PC-9 (cell line): ENCODE data around the gene SCNM1. TPM values are rescaled to one million over a fixed set of nuclear protein-coding genes. Genes with fewer than 3 reads are reported as not detected.

Source experiments
- BruUV-seq: library from RNA; stranded (reverse); fragments of 400-500 nt; replicated peaks from 2 replicates; lab custom pipeline; 2021; lab: Mats Ljungman, UMichigan
- CTCF ChIA-PET: fragments of 300-600 bp; sonication (Branson Sonifier 250); formaldehyde crosslinking; loops from one replicate; lab custom pipeline; 2022; ENCODE audit warnings: antibody characterized with exemption; lab: Charles Lee
- POLR2A ChIA-PET: fragments of 300-600 bp; sonication (Branson Sonifier 250); formaldehyde crosslinking; loops from one replicate; lab custom pipeline; 2022; ENCODE audit warnings: antibody characterized with exemption; ENCODE audit not compliant: unreplicated experiment; lab: Charles Lee
- DNase-seq, 2 experiments: peaks; one replicate each; pipeline versions ENCODE4 v3.0.0 to v3.0.0-alpha.2; 2015 to 2022; ENCODE audit warnings: mixed read lengths in 1 of 2
- H2AFZ ChIP-seq: fragments of 200-600 bp; sonication (generic); 2 replicates; pipeline ENCODE4 v1.8.1; 2017; ENCODE audit warnings: antibody characterized with exemption
- H3F3A ChIP-seq: fragments of 200-600 bp; sonication (generic); 2 replicates; pipeline ENCODE4 v1.8.1; 2017; ENCODE audit warnings: antibody characterized with exemption, mild to moderate bottlenecking, low read depth; ENCODE audit not compliant: insufficient read depth
- H3K27ac ChIP-seq: fragments of 200-600 bp; sonication (generic); 2 replicates; pipeline ENCODE4 v1.6.1; 2016; ENCODE audit warnings: mixed run types
- H3K27me3 ChIP-seq: fragments of 200-600 bp; sonication (generic); 2 replicates; pipeline ENCODE4 v1.6.1; 2016; ENCODE audit warnings: low read depth, mixed run types; ENCODE audit not compliant: insufficient read depth
- H3K36me3 ChIP-seq: fragments of 200-600 bp; sonication (generic); 2 replicates; pipeline ENCODE4 v1.6.1; 2016; ENCODE audit warnings: low read depth, mixed run types
- H3K4me1 ChIP-seq: fragments of 200-600 bp; sonication (generic); replicated peaks from 2 replicates; pipeline ENCODE4 v1.6.1; 2016; ENCODE audit warnings: mixed run types; ENCODE audit not compliant: insufficient read depth
- H3K4me2 ChIP-seq: fragments of 200-600 bp; sonication (generic); 2 replicates; pipeline ENCODE4 v1.6.1; 2017; ENCODE audit warnings: mixed run types
- H3K4me3 ChIP-seq: fragments of 200-600 bp; sonication (generic); 2 replicates; pipeline ENCODE4 v1.6.1; 2016; ENCODE audit warnings: mixed run types
- H3K79me2 ChIP-seq: fragments of 200-600 bp; sonication (generic); 2 replicates; pipeline ENCODE4 v1.6.1; 2017; ENCODE audit warnings: low read depth, mixed run types
- H3K9me2 ChIP-seq: fragments of 200-600 bp; sonication (generic); 2 replicates; pipeline ENCODE4 v1.8.1; 2017; ENCODE audit warnings: mild to moderate bottlenecking; ENCODE audit not compliant: insufficient read depth
- H3K9me3 ChIP-seq: fragments of 200-600 bp; sonication (generic); 2 replicates; pipeline ENCODE4 v1.8.1; 2016; ENCODE audit warnings: low read depth; ENCODE audit not compliant: insufficient read depth
- H4K20me1 ChIP-seq: fragments of 200-600 bp; sonication (generic); 2 replicates; pipeline ENCODE4 v1.8.1; 2017; ENCODE audit not compliant: insufficient read depth
- CTCF ChIP-seq: fragments of 200-600 bp; sonication (generic); conservative IDR thresholded peaks from 2 replicates; pipeline ENCODE4 v1.6.1; 2017; ENCODE audit warnings: mixed run types, antibody characterized with exemption, mild to moderate bottlenecking, moderate library complexity
- EZH2 ChIP-seq: fragments of 200-600 bp; sonication (generic); IDR thresholded peaks from 2 replicates; pipeline ENCODE4 v1.8.0; 2017; ENCODE audit warnings: antibody characterized with exemption, low read depth
- intact Hi-C: fragments of 100-400 bp; cut with micrococcal nuclease; formaldehyde crosslinking; loops from one replicate; pipeline ENCODE4 v1.10.0; 2022; ENCODE audit not compliant: unreplicated experiment
- total RNA-seq: library from RNA; stranded (reverse); gene quantifications from 2 replicates; pipeline ENCODE4 v1.2.3, GENCODE V29; 2021

Gene SCNM1
- total RNA-seq, 1 experiment from 2014 or later, result 47.7 TPM

- no peaks in the 10 kb centered on the region for H3K9me2 ChIP-seq
- H3K4me3 ChIP-seq, result peak within 1 kb of the TSS; percentile 78
- no peak within 1 kb of the TSS for H3K27ac ChIP-seq
- H3F3A ChIP-seq, result no peaks in the 10 kb centered on the region
- H3K4me2 ChIP-seq, result peak within 1 kb of the TSS; percentile 98
- BruUV-seq, result no TSS peak
- CTCF ChIA-PET, result no interaction called here
- no peaks in the 10 kb centered on the region for H3K36me3 ChIP-seq
- H2AFZ ChIP-seq, result peak within 1 kb of the TSS; percentile 91
- intact Hi-C loops, result loop anchor here (1.0 kb wide), 1 partner anchor 19 kb away; the partner anchor contains the start of gene LYSMD1
- no peaks in the 10 kb centered on the region for H4K20me1 ChIP-seq
- H3K4me1 ChIP-seq, result peaks cover 5% of the 10 kb centered on the region
- H3K9me3 ChIP-seq, result no peaks in the 10 kb centered on the region
- POLR2A ChIA-PET, result no interaction called here
- no peaks in the 10 kb centered on the region for H3K79me2 ChIP-seq
- H3K27me3 ChIP-seq, result no peaks in the 10 kb centered on the region
- DNase-seq, result peak; percentile 75 to 94
- TF ChIP-seq CTCF, result no peak
- no peak for TF ChIP-seq EZH2
Observed at GRCh38 chr1:151146412-151147131, 19.4 kb upstream of the SCNM1 start, which contains the start of gene SEMA6C. Gene SEMA6C (minus strand): TSS chr1:151146631. CDS start chr1:151142621, 4,010 bp downstream.

GRCh38 chr1:151147132-151147503 is 18.8 kb upstream of the SCNM1 start:
- TF ChIP-seq CTCF (no peak), EZH2 (no peak)
- peak overlapping the region; percentile 91 for H2AFZ ChIP-seq
- no peaks in the 10 kb centered on the region for H3K79me2 ChIP-seq
- ChIA-PET CTCF (no interaction called here), POLR2A (no interaction called here)
- TSS peak; percentile 66 for BruUV-seq
- no peaks in the 10 kb centered on the region for H3F3A ChIP-seq
- H3K4me2 ChIP-seq, result peak overlapping the region; percentile 98
- no peak overlapping the region for H3K27ac ChIP-seq
- no peaks in the 10 kb centered on the region for H3K36me3 ChIP-seq
- no peaks in the 10 kb centered on the region for H3K9me3 ChIP-seq
- peaks cover 5% of the 10 kb centered on the region for H3K4me1 ChIP-seq
- no peaks in the 10 kb centered on the region for H3K9me2 ChIP-seq
- no peak for DNase-seq
- peak overlapping the region; percentile 78; the same call in 1 of the 2 replicates for H3K4me3 ChIP-seq
- H3K27me3 ChIP-seq, result no peaks in the 10 kb centered on the region
- intact Hi-C loops, result no loop called here
- H4K20me1 ChIP-seq, result no peaks in the 10 kb centered on the region

- Histone ChIP-seq H3K9me2 (no peaks in the 10 kb centered on the region), H3K4me3 (no peak overlapping the region), H3K27ac (no peak overlapping the region), H2AFZ (no peak overlapping the region), H3K4me1 (peaks cover 5% of the 10 kb centered on the region), H4K20me1 (no peaks in the 10 kb centered on the region), H3K27me3 (no peaks in the 10 kb centered on the region), H3K36me3 (no peaks in the 10 kb centered on the region), H3F3A (no peaks in the 10 kb centered on the region), H3K9me3 (no peaks in the 10 kb centered on the region), H3K79me2 (no peaks in the 10 kb centered on the region), H3K4me2 (no peak overlapping the region)
- TF ChIP-seq EZH2 (no peak), CTCF (no peak)
- POLR2A ChIA-PET, result no interaction called here
- CTCF ChIA-PET, result no interaction called here
- intact Hi-C loops, result no loop called here
- no TSS peak for BruUV-seq
- DNase-seq, result no peak
Observed at GRCh38 chr1:151147665-151148064, 18.3 kb upstream of the SCNM1 start.
